ENCODE data around the gene GABRG3.

The GABRG3 gene

GRCh38 chr15:27426805-27427204 lies 455.8 kb downstream of the GABRG3 start:
- no peaks in the 10 kb centered on the region for H3K36me3 ChIP-seq (ENCODE audit: insufficient read depth)
- no peak for TF ChIP-seq CTCF (conservative IDR thresholded peaks at IDR 0.05; ENCODE audit: low read depth, low read length)
- H3K27ac ChIP-seq: no peak overlapping the region
- H3K27me3 ChIP-seq (ENCODE audit: insufficient read depth, low read depth): no peaks in the 10 kb centered on the region
- no peak overlapping the region for H3K4me3 ChIP-seq (IDR thresholded peaks at IDR 0.05; ENCODE audit: insufficient read depth, low read depth, low read length)
- H3K4me2 ChIP-seq: no peak overlapping the region
- no peaks in the 10 kb centered on the region for H3K4me1 ChIP-seq (ENCODE audit: low read depth, poor library complexity, severe bottlenecking)
- no peaks in the 10 kb centered on the region for H4K20me1 ChIP-seq (ENCODE audit: insufficient read depth)
- no peaks in the 10 kb centered on the region for H3K79me2 ChIP-seq (ENCODE audit: insufficient read depth, low read depth)
- no peak overlapping the region for H2AFZ ChIP-seq (ENCODE audit: low read depth)
- no peak overlapping the region for H3K9ac ChIP-seq

GRCh38 chr15:27427276-27427675 lies 456.3 kb downstream of the GABRG3 start:
- H3K36me3 ChIP-seq (ENCODE audit: insufficient read depth): no peaks in the 10 kb centered on the region

GRCh38 chr15:27428151-27428550 lies 457.2 kb downstream of the GABRG3 start:
- no peak for TF ChIP-seq CTCF (conservative IDR thresholded peaks at IDR 0.05; ENCODE audit: low read depth, low read length)
- no peak overlapping the region for H2AFZ ChIP-seq (ENCODE audit: low read depth)
- no peaks in the 10 kb centered on the region for H3K4me1 ChIP-seq (ENCODE audit: low read depth, poor library complexity, severe bottlenecking)
- H3K27ac ChIP-seq: no peak overlapping the region
- H3K27me3 ChIP-seq (ENCODE audit: insufficient read depth, low read depth): no peaks in the 10 kb centered on the region
- H3K79me2 ChIP-seq (ENCODE audit: insufficient read depth, low read depth): no peaks in the 10 kb centered on the region
- no peak overlapping the region for H3K4me2 ChIP-seq
- no peak overlapping the region for H3K4me3 ChIP-seq (IDR thresholded peaks at IDR 0.05; ENCODE audit: insufficient read depth, low read depth, low read length)
- no peak overlapping the region for H3K9ac ChIP-seq
- no peaks in the 10 kb centered on the region for H4K20me1 ChIP-seq (ENCODE audit: insufficient read depth)
- no peaks in the 10 kb centered on the region for H3K36me3 ChIP-seq (ENCODE audit: insufficient read depth)

More at GRCh38 chr15:27427276-27427675, 456.3 kb downstream of the GABRG3 start:
- TF ChIP-seq CTCF (conservative IDR thresholded peaks at IDR 0.05; ENCODE audit: low read depth, low read length): no peak
- no peaks in the 10 kb centered on the region for H4K20me1 ChIP-seq (ENCODE audit: insufficient read depth)
- no peak overlapping the region for H3K27ac ChIP-seq
- H3K27me3 ChIP-seq (ENCODE audit: insufficient read depth, low read depth): no peaks in the 10 kb centered on the region
- no peak overlapping the region for H3K4me2 ChIP-seq
- no peaks in the 10 kb centered on the region for H3K79me2 ChIP-seq (ENCODE audit: insufficient read depth, low read depth)
- H3K9ac ChIP-seq: no peak overlapping the region
- no peak overlapping the region for H2AFZ ChIP-seq (ENCODE audit: low read depth)
- H3K4me1 ChIP-seq (ENCODE audit: low read depth, poor library complexity, severe bottlenecking): no peaks in the 10 kb centered on the region
- no peak overlapping the region for H3K4me3 ChIP-seq (IDR thresholded peaks at IDR 0.05; ENCODE audit: insufficient read depth, low read depth, low read length)

GRCh38 chr15:27429577-27429976 lies 458.6 kb downstream of the GABRG3 start:
- Histone ChIP-seq H3K27me3 (ENCODE audit: insufficient read depth, low read depth) (no peaks in the 10 kb centered on the region), H4K20me1 (ENCODE audit: insufficient read depth) (no peaks in the 10 kb centered on the region), H2AFZ (ENCODE audit: low read depth) (no peak overlapping the region), H3K4me1 (ENCODE audit: low read depth, poor library complexity, severe bottlenecking) (no peaks in the 10 kb centered on the region), H3K4me3 (IDR thresholded peaks at IDR 0.05; ENCODE audit: insufficient read depth, low read depth, low read length) (no peak overlapping the region), H3K27ac (no peak overlapping the region), H3K9ac (no peak overlapping the region), H3K79me2 (ENCODE audit: insufficient read depth, low read depth) (no peaks in the 10 kb centered on the region), H3K36me3 (ENCODE audit: insufficient read depth) (no peaks in the 10 kb centered on the region), H3K4me2 (no peak overlapping the region)
- no peak for TF ChIP-seq CTCF (conservative IDR thresholded peaks at IDR 0.05; ENCODE audit: low read depth, low read length)

Measured in KMS-11 (cell line).